ENCODE measurements around the gene CCDC154.

CCDC154 gene

GRCh38 chr16:1460602-1461138, 16.3 kb upstream of the CCDC154 start:
- no peak for DNase-seq (ENCODE audit: low spot score)
- TF ChIP-seq CTCF (conservative IDR thresholded peaks at IDR 0.05; ENCODE audit: low read depth): no peak
- no peak overlapping the region for H3K27ac ChIP-seq
- ChIA-PET CTCF (no interaction called here), POLR2A (ENCODE audit: low non-redundant PET) (no interaction called here)

GRCh38 chr16:1459967-1460366, 15.6 kb upstream of the CCDC154 start:
- ChIA-PET CTCF (no interaction called here), POLR2A (ENCODE audit: low non-redundant PET) (no interaction called here)
- no peak overlapping the region for H3K27ac ChIP-seq
- DNase-seq (ENCODE audit: low spot score): no peak
- TF ChIP-seq CTCF (conservative IDR thresholded peaks at IDR 0.05; ENCODE audit: low read depth): no peak

GRCh38 chr16:1458977-1459341, 14.6 kb upstream of the CCDC154 start:
- POLR2A ChIA-PET (ENCODE audit: low non-redundant PET): interaction anchor here (0.6 kb wide), 1 partner anchor 19 kb away, joined by 4 read pairs; no protein-coding TSS in a partner anchor
- no peak for TF ChIP-seq CTCF (conservative IDR thresholded peaks at IDR 0.05; ENCODE audit: low read depth)
- CTCF ChIA-PET: interaction anchor here (0.7 kb wide), 1 partner anchor 74 kb away, joined by 3 read pairs; no protein-coding TSS in a partner anchor
- H3K27ac ChIP-seq: no peak overlapping the region
- DNase-seq (ENCODE audit: low spot score): no peak

GRCh38 chr16:1458336-1458976, 14.1 kb upstream of the CCDC154 start:
- ChIA-PET CTCF (interaction anchor here (0.7 kb wide), 1 partner anchor 74 kb away, joined by 3 read pairs; no protein-coding TSS in a partner anchor), POLR2A (ENCODE audit: low non-redundant PET) (interaction anchor here (0.6 kb wide), 1 partner anchor 19 kb away, joined by 4 read pairs; no protein-coding TSS in a partner anchor)
- H3K27ac ChIP-seq: no peak overlapping the region
- DNase-seq (ENCODE audit: low spot score): no peak
- no peak for TF ChIP-seq CTCF (conservative IDR thresholded peaks at IDR 0.05; ENCODE audit: low read depth)

GRCh38 chr16:1457489-1458245, 13.3 kb upstream of the CCDC154 start:
- TF ChIP-seq CTCF (conservative IDR thresholded peaks at IDR 0.05; ENCODE audit: low read depth): no peak
- ChIA-PET POLR2A (ENCODE audit: low non-redundant PET) (no interaction called here), CTCF (no interaction called here)
- DNase-seq (ENCODE audit: low spot score): no peak
- no peak overlapping the region for H3K27ac ChIP-seq

- H3K27ac ChIP-seq: no peak overlapping the region
- TF ChIP-seq CTCF (conservative IDR thresholded peaks at IDR 0.05; ENCODE audit: low read depth): no peak
- POLR2A ChIA-PET (ENCODE audit: low non-redundant PET): no interaction called here
- CTCF ChIA-PET: no interaction called here
- DNase-seq (ENCODE audit: low spot score): no peak
Measured at GRCh38 chr16:1456951-1457350, 12.6 kb upstream of the CCDC154 start.

Measured in RWPE1 (cell line).